Mesenchymal stem cell (in vitro differentiated cells and primary cell): ENCODE data around the gene MDM4.

Experiments used
- DNase-seq: peaks from one replicate; pipeline ENCODE4 v3.0.0-alpha.2; 2013
- H2AFZ ChIP-seq: one replicate; pipeline ENCODE4 v1.6.1; 2013; ENCODE audit warnings: low read depth, mild to moderate bottlenecking, control low read depth, inconsistent platforms, low read length, moderate library complexity
- H2AK5ac ChIP-seq: 2 replicates; pipeline ENCODE4 v1.6.1; 2013; ENCODE audit warnings: low read length, moderate library complexity, mild to moderate bottlenecking, inconsistent platforms; ENCODE audit not compliant: severe bottlenecking
- H2BK120ac ChIP-seq: one replicate; pipeline ENCODE4 v1.6.1; 2013; ENCODE audit warnings: low read depth, mild to moderate bottlenecking, inconsistent platforms, low read length, moderate library complexity
- H2BK12ac ChIP-seq, 2 experiments: one replicate each; pipeline ENCODE4 v1.6.1; 2013; ENCODE audit warnings: inconsistent platforms in 2 of 2, low read length in 2 of 2, mild to moderate bottlenecking in 2 of 2, moderate library complexity in 2 of 2, control low read depth in 1 of 2
- H2BK15ac ChIP-seq: one replicate; pipeline ENCODE4 v1.6.1; 2013; ENCODE audit warnings: mild to moderate bottlenecking, low read depth, inconsistent platforms; ENCODE audit not compliant: poor library complexity, severe bottlenecking
- H2BK5ac ChIP-seq: 2 replicates; pipeline ENCODE4 v1.6.1; 2013; ENCODE audit warnings: low read depth, mild to moderate bottlenecking, low read length, control low read depth, inconsistent platforms; ENCODE audit not compliant: poor library complexity, severe bottlenecking
- H3K14ac ChIP-seq, 2 experiments: one replicate each; pipeline ENCODE4 v1.6.1; 2013; ENCODE audit warnings: inconsistent platforms in 2 of 2, low read length in 2 of 2, control low read depth in 1 of 2, mild to moderate bottlenecking in 1 of 2, moderate library complexity in 1 of 2
- H3K18ac ChIP-seq, 2 experiments: one replicate each; pipeline ENCODE4 v1.6.1; 2013; ENCODE audit warnings: inconsistent platforms in 2 of 2, low read length in 2 of 2, control low read depth in 1 of 2, low read depth in 1 of 2, mild to moderate bottlenecking in 1 of 2
- H3K23ac ChIP-seq, 2 experiments: one replicate each; pipeline ENCODE4 v1.6.1; 2013; ENCODE audit warnings: inconsistent platforms in 2 of 2, low read length in 2 of 2, mild to moderate bottlenecking in 2 of 2, moderate library complexity in 2 of 2, control low read depth in 1 of 2
- H3K27ac ChIP-seq: 2 replicates; pipeline ENCODE4 v1.5.1; 2013; ENCODE audit warnings: mild to moderate bottlenecking, moderate library complexity, low read length, control low read depth, inconsistent platforms; ENCODE audit not compliant: poor library complexity, severe bottlenecking
- H3K27me3 ChIP-seq, 2 experiments: 2 replicates each; pipeline versions ENCODE4 v1.6.1 to v1.7.0; 2013; ENCODE audit warnings: low read length in 2 of 2, mild to moderate bottlenecking in 2 of 2, moderate library complexity in 2 of 2, control low read depth in 1 of 2, inconsistent platforms in 1 of 2; ENCODE audit not compliant: control insufficient read depth in 1 of 2, insufficient read depth in 1 of 2
- H3K36me3 ChIP-seq, 2 experiments: 2 replicates each; pipeline versions ENCODE4 v1.6.1 to v1.7.0; 2013; ENCODE audit warnings: low read length in 2 of 2, control low read depth in 1 of 2, inconsistent platforms in 1 of 2, low read depth in 1 of 2, mild to moderate bottlenecking in 1 of 2; ENCODE audit not compliant: insufficient read depth in 2 of 2, control insufficient read depth in 1 of 2
- H3K4ac ChIP-seq, 2 experiments: one replicate each; pipeline ENCODE4 v1.6.1; 2013; ENCODE audit warnings: inconsistent platforms in 2 of 2, low read length in 2 of 2, mild to moderate bottlenecking in 2 of 2, moderate library complexity in 2 of 2, control low read depth in 1 of 2, low read depth in 1 of 2
- H3K4me1 ChIP-seq: 2 replicates; pipeline ENCODE4 v1.6.1; 2013; ENCODE audit warnings: low read depth, low read length, control low read depth; ENCODE audit not compliant: control insufficient read depth, insufficient read depth
- H3K4me2 ChIP-seq: 2 replicates; pipeline ENCODE4 v1.6.1; 2013; ENCODE audit warnings: low read length, mild to moderate bottlenecking, inconsistent platforms; ENCODE audit not compliant: poor library complexity, severe bottlenecking
- H3K4me3 ChIP-seq, 2 experiments: 2 replicates each; pipeline versions ENCODE4 v1.5.1 to v1.7.0; 2013; ENCODE audit warnings: low read length in 2 of 2, mild to moderate bottlenecking in 2 of 2, control low read depth in 1 of 2, low read depth in 1 of 2; ENCODE audit not compliant: insufficient read depth in 1 of 2
- H3K79me1 ChIP-seq: replicated peaks from 2 replicates; pipeline ENCODE4 v1.6.1; 2013; ENCODE audit warnings: mild to moderate bottlenecking, control low read depth, low read length, inconsistent platforms; ENCODE audit not compliant: poor library complexity, severe bottlenecking
- H3K9ac ChIP-seq: 2 replicates; pipeline ENCODE4 v1.7.0; 2013; ENCODE audit warnings: mild to moderate bottlenecking, low read length, moderate library complexity
- H3K9me3 ChIP-seq: 2 replicates; pipeline ENCODE4 v1.7.0; 2013; ENCODE audit warnings: mild to moderate bottlenecking, low read length; ENCODE audit not compliant: control insufficient read depth
- H4K8ac ChIP-seq: one replicate; pipeline ENCODE4 v1.6.1; 2013; ENCODE audit warnings: inconsistent platforms, mild to moderate bottlenecking, low read length, moderate library complexity
- H4K91ac ChIP-seq: one replicate; pipeline ENCODE4 v1.6.1; 2013; ENCODE audit warnings: mild to moderate bottlenecking, low read length, inconsistent platforms
- WGBS: methylation state at CpG from one replicate; pipeline ENCODE4 v1.1.7; 2013; ENCODE audit warnings: mixed read lengths; 5-methylcytosine and 5-hydroxymethylcytosine counted together

Gene MDM4

DNA sequence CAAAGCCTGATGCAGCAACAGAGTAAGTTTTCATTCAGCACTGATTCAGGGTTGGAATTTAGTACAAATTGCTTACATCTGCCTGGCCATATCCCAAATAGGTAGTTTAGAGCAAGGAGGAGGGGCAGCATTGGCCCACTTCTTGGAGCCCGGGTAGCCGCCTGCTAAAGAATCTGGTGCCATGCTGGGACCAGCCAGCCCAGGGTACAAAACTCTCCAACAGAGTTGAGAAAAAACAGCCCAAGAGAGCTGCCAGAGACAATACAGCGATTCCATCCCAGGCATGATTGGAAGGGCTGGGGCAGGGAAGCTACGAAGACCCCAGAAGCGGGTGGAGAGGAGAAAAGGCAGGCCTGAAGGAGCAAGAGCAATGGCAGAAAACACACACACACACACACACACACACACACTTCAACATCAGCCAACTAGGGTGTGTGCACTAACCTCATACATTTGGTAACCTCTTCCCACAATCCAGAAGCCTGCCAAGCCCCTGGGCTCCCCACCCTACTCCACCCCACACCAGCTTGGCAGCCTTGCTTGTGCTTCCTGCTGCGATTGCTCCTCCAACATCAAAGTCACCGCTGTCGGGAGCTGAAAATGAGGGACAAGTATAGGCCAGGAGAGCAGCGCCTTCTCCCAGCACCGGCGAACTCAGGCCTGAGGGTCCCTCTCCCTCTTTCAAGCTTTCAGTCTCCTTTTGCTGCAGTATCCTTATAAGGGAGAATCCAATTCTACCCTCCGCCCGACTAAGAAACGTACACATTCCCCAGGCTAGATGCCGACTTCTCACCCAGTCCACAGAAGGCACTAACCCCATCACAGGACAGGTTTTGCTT is 22.8 kb upstream of the MDM4 start:
- peak overlapping the region; percentile 14 to 56 for H3K18ac ChIP-seq

GRCh38 chr1:204493984-204494280 is 22.3 kb upstream of the MDM4 start:
- peak overlapping the region; percentile 62 for H2AFZ ChIP-seq
- no peak for DNase-seq
- peaks cover 13% of the 10 kb centered on the region for H3K79me1 ChIP-seq
- peak overlapping the region; percentile 95 to 99 for H3K18ac ChIP-seq
- peak overlapping the region in 1 of 2 experiments; percentile 94 for H3K14ac ChIP-seq
- H2AK5ac ChIP-seq = no peak overlapping the region
- no peaks in the 10 kb centered on the region for H3K9me3 ChIP-seq
- H3K27me3 ChIP-seq = peaks cover 23 to 48% of the 10 kb centered on the region in 2 experiments
- H4K91ac ChIP-seq = peak overlapping the region; percentile 95
- no peaks in the 10 kb centered on the region for H3K36me3 ChIP-seq
- peak overlapping the region; percentile 99 for H3K4me2 ChIP-seq
- peaks cover 14% of the 10 kb centered on the region for H3K4me1 ChIP-seq
- H2BK120ac ChIP-seq = peak overlapping the region; percentile 96
- H2BK5ac ChIP-seq = no peak overlapping the region
- H4K8ac ChIP-seq = peak overlapping the region; percentile 92
- H2BK12ac ChIP-seq = peak overlapping the region in 1 of 2 experiments; percentile 76
- peak overlapping the region; percentile 67 to 91 for H3K4me3 ChIP-seq
- H3K9ac ChIP-seq = peak overlapping the region; percentile 70
- no peak overlapping the region for H3K23ac ChIP-seq
- H2BK15ac ChIP-seq = no peak overlapping the region
- no peak overlapping the region for H3K27ac ChIP-seq
- WGBS = under 1% methylated on average over 12 of the region's 14 CpGs
- H3K4ac ChIP-seq = peak overlapping the region; percentile 55 to 85

More for the DNA sequence above, 22.8 kb upstream of the MDM4 start:
- H3K4me2 ChIP-seq = peak overlapping the region; percentile 99
- H3K27me3 ChIP-seq = peaks cover 25 to 47% of the 10 kb centered on the region in 2 experiments
- H2AFZ ChIP-seq = no peak overlapping the region
- no peaks in the 10 kb centered on the region for H3K9me3 ChIP-seq
- H3K36me3 ChIP-seq = no peaks in the 10 kb centered on the region
- H3K4ac ChIP-seq = peak overlapping the region in 1 of 2 experiments; percentile 56
- H3K4me3 ChIP-seq = peak overlapping the region; percentile 48 to 91
- no peak overlapping the region for H2BK120ac ChIP-seq
- no peak overlapping the region for H2BK5ac ChIP-seq
- WGBS = 18% methylated on average over 13 of the region's 15 CpGs
- no peak overlapping the region for H2AK5ac ChIP-seq
- H3K4me1 ChIP-seq = peaks cover 14% of the 10 kb centered on the region
- no peak overlapping the region for H2BK15ac ChIP-seq
- no peak overlapping the region for H2BK12ac ChIP-seq
- H4K91ac ChIP-seq = no peak overlapping the region
- peak overlapping the region; percentile 70 for H3K9ac ChIP-seq
- peaks cover 13% of the 10 kb centered on the region for H3K79me1 ChIP-seq
- H3K14ac ChIP-seq = peak overlapping the region in 1 of 2 experiments; percentile 44
- H3K23ac ChIP-seq = no peak overlapping the region
- no peak overlapping the region for H3K27ac ChIP-seq
- peak overlapping the region; percentile 57 for H4K8ac ChIP-seq
- DNase-seq = peak; percentile 63

DNA sequence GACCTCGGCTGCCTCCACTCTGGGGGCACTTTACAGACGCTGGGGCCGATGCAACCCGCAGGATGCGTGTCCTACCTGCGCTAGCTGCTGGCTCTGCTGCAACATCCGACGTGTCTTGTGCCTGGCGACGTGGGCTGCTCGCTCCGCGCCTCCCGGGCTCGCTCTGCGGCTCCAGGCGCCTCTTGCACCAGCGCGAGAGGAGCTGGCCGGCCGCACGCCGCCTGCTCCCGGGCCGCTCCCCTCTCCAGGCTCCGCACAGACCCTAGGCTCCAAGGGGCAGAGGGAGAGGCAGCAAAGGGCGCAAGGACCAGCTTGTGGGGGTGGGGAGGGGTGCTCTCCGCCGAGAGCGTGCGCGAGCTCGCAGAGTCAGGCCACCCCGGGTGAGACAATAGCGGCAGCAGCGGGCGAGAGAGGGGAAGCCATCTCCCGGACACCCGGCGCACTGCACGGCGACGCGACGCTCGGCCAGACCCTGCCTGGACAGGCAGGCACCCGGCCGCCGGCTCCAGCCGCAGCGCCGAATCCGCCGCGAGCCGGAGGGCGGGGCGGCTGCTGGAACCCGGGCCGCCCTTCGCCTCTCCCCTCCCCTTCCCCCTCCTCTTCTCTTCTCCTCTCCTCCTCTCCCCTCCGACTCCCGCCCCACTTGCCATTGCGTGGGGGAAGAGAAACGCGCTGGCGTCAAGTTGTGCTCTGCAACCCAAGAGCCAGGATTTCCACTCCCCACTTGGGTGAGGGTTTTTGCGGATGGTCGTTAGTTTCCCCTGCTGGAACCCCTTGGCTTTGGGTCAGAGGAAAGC is 21.7 kb upstream of the MDM4 start, which contains the start of gene PIK3C2B:
TSS of gene PIK3C2B (minus strand) at position 525 of the 797 bp plus-strand sequence. CDS start 25,003 bp downstream, outside the sequence.
- Histone ChIP-seq H2BK12ac (peak within 1 kb of the TSS in 1 of 2 experiments; percentile 76), H3K4me3 (peak within 1 kb of the TSS; percentile 67 to 91), H3K14ac (peak within 1 kb of the TSS in 1 of 2 experiments; percentile 94), H3K4me1 (peaks cover 14% of the 10 kb centered on the region), H2BK15ac (peak within 1 kb of the TSS; percentile 95), H3K9me3 (no peaks in the 10 kb centered on the region), H3K79me1 (peaks cover 12% of the 10 kb centered on the region), H3K18ac (peak within 1 kb of the TSS; percentile 95 to 99), H4K91ac (peak within 1 kb of the TSS; percentile 95), H4K8ac (peak within 1 kb of the TSS; percentile 92), H3K36me3 (no peaks in the 10 kb centered on the region), H2AK5ac (no peak within 1 kb of the TSS), H3K4me2 (peak within 1 kb of the TSS; percentile 99), H2BK120ac (peak within 1 kb of the TSS; percentile 96), H3K27ac (no peak within 1 kb of the TSS), H3K4ac (peak within 1 kb of the TSS; percentile 55 to 85), H3K27me3 (peaks cover 23 to 48% of the 10 kb centered on the region in 2 experiments), H2AFZ (peak within 1 kb of the TSS; percentile 84), H3K23ac (peak within 1 kb of the TSS in 1 of 2 experiments; percentile 97), H3K9ac (peak within 1 kb of the TSS; percentile 70), H2BK5ac (no peak within 1 kb of the TSS)
- under 1% methylated on average over 56 of the region's 69 CpGs for WGBS
- DNase-seq = peak; percentile 89
